Hepatocyte (in vitro differentiated cells): Measurements from ENCODE around the gene ARSI.

ENCODE experiments used
- EZH2 ChIP-seq: fragments of 200-600 bp; sonication (generic); IDR thresholded peaks from 2 replicates; pipeline ENCODE4 v1.6.1; 2016; ENCODE audit warnings: antibody characterized with exemption, mild to moderate bottlenecking, borderline replicate concordance
- EZH2phosphoT487 ChIP-seq: fragments of 200-600 bp; sonication (generic); IDR thresholded peaks from one replicate; pipeline ENCODE4 v1.6.1; 2018; ENCODE audit warnings: antibody characterized with exemption, mild to moderate bottlenecking, low read depth, moderate library complexity; ENCODE audit not compliant: unreplicated experiment, severe bottlenecking
- TF ChIP-seq, protein P1 (sequence below): fragments of 200-600 bp; sonication (generic); IDR thresholded peaks from 2 replicates; pipeline ENCODE4 v1.5.1; 2016; ENCODE audit warnings: antibody characterized with exemption, mild to moderate bottlenecking; ENCODE audit not compliant: poor library complexity

DNA sequence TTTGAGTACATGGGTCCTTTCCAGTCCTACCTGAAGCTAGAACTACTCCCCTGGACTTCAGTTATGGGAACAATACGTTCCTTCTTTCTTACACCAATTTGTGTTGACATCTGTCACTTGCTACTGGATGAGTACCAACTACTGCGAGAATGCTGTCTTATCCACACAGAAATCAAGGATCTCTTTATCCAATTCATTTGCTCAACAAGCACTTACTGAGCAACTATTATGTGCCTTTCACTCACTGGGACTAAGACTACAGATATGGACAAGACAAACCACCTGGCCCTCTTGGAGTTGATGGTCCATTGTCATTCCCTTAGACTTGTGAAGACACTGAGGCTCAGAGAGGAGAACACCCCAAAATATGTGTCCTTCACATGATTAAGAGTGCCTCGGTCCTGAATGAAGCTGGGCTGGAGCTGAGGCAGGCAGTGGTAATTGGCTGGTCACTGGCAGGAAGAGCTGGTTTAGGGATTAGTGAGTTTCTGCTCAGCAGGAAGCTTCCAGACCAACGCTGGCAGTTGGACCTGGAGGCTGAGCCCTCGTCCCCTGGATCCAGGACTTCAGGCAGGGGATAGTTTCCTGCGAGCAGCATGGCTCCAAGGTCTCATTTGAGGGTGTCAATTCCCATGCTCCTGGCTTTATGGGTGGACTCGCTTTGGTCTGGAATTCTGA, 8.4 kb upstream of the ARSI start:
- TF ChIP-seq, protein P1, sequence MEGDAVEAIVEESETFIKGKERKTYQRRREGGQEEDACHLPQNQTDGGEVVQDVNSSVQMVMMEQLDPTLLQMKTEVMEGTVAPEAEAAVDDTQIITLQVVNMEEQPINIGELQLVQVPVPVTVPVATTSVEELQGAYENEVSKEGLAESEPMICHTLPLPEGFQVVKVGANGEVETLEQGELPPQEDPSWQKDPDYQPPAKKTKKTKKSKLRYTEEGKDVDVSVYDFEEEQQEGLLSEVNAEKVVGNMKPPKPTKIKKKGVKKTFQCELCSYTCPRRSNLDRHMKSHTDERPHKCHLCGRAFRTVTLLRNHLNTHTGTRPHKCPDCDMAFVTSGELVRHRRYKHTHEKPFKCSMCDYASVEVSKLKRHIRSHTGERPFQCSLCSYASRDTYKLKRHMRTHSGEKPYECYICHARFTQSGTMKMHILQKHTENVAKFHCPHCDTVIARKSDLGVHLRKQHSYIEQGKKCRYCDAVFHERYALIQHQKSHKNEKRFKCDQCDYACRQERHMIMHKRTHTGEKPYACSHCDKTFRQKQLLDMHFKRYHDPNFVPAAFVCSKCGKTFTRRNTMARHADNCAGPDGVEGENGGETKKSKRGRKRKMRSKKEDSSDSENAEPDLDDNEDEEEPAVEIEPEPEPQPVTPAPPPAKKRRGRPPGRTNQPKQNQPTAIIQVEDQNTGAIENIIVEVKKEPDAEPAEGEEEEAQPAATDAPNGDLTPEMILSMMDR = no peak
- TF ChIP-seq EZH2 (no peak), EZH2phosphoT487 (no peak)
